OCI-LY7 (cell line): ENCODE data around the gene COL24A1.

Experiments used
- CTCF ChIP-seq: fragments of 200-600 bp; sonication (generic); conservative IDR thresholded peaks from 2 replicates; pipeline ENCODE4 v1.5.1; 2014; ENCODE audit warnings: mild to moderate bottlenecking, antibody characterized with exemption, low read length, moderate library complexity, mixed read lengths
- EZH2phosphoT487 ChIP-seq: fragments of 200-600 bp; sonication (generic); IDR thresholded peaks from 2 replicates; pipeline ENCODE4 v1.6.1; 2018; ENCODE audit warnings: low read depth, borderline replicate concordance, mild to moderate bottlenecking, mixed run types, antibody characterized with exemption, low read length, moderate library complexity, mixed read lengths

DNA sequence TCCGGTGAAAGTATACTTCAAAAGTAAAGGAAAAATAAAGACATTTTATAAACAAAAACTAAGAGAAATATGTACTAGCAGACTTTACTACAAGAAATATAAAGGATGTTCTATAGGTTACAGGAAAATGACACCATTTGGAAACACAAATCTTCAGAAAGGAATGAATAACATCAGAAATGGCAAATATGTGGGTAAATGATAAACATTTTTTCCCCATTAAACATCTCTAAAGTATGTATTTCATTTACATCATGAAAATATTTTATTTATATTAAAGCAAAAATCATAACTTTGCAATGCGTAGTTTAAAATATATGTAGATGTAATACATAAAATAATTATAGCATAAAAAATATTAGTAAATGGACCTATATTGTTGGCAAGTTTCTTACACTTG lies 264.2 kb downstream of the COL24A1 start:
- TF ChIP-seq CTCF = no peak
- TF ChIP-seq EZH2phosphoT487 = no peak
